GM04503 (cell line): ENCODE results near the gene UBR1.

Experiments used
- DNase-seq: peaks from one replicate; pipeline ENCODE4 v3.0.0-alpha.2; 2012; ENCODE audit warnings: low read depth

UBR1 gene

GRCh38 chr15:43107751-43108150, 1.9 kb upstream of the UBR1 start:
- no peak for DNase-seq

- no peak for DNase-seq
Measured at GRCh38 chr15:43106486-43106829, 620 bp upstream of the UBR1 start.

- no peak for DNase-seq
Measured at GRCh38 chr15:43105077-43105736, 631 bp downstream of the UBR1 start.

GRCh38 chr15:43104426-43104825, 1.4 kb downstream of the UBR1 start:
- no peak for DNase-seq

- DNase-seq, result no peak
Measured at GRCh38 chr15:43103907-43104306, 1.9 kb downstream of the UBR1 start.

- DNase-seq, result no peak
Measured at GRCh38 chr15:43102187-43102586, 3.7 kb downstream of the UBR1 start.

GRCh38 chr15:43100971-43101370, 4.9 kb downstream of the UBR1 start:
- no peak for DNase-seq

- DNase-seq, result no peak
Measured at GRCh38 chr15:43099105-43099845, 6.6 kb downstream of the UBR1 start.

GRCh38 chr15:43096411-43096810, 9.4 kb downstream of the UBR1 start:
- DNase-seq, result no peak

- no peak for DNase-seq
Measured at GRCh38 chr15:43095708-43096347, 10.0 kb downstream of the UBR1 start.

- DNase-seq, result no peak
Measured at GRCh38 chr15:43095243-43095642, 10.6 kb downstream of the UBR1 start.

GRCh38 chr15:43094416-43095030, 11.3 kb downstream of the UBR1 start:
- DNase-seq, result no peak

- DNase-seq, result peak; percentile 55
Measured at GRCh38 chr15:43093026-43093425, 12.8 kb downstream of the UBR1 start.

GRCh38 chr15:43091859-43092258, 14.0 kb downstream of the UBR1 start:
- DNase-seq, result no peak

- peak; percentile 13 for DNase-seq
Measured at GRCh38 chr15:43086551-43086950, 19.3 kb downstream of the UBR1 start.

- DNase-seq, result no peak
Measured at GRCh38 chr15:43085921-43086320, 19.9 kb downstream of the UBR1 start.

- DNase-seq, result no peak
Measured at GRCh38 chr15:43082509-43082908, 23.3 kb downstream of the UBR1 start.

- DNase-seq, result no peak
Measured at GRCh38 chr15:43081283-43081682, 24.6 kb downstream of the UBR1 start.

- no peak for DNase-seq
Measured at GRCh38 chr15:43071451-43071850, 34.4 kb downstream of the UBR1 start.

GRCh38 chr15:43070893-43071292, 34.9 kb downstream of the UBR1 start:
- no peak for DNase-seq

- DNase-seq, result no peak
Measured at GRCh38 chr15:43070249-43070648, 35.6 kb downstream of the UBR1 start.

GRCh38 chr15:43067717-43068461, 37.9 kb downstream of the UBR1 start:
- DNase-seq, result peak; percentile 27
